ENCODE results near the gene UBR4. TPM values are rescaled to one million over a fixed set of nuclear protein-coding genes. Genes with fewer than 3 reads are reported as not detected.

Gene UBR4
- total and polyA plus RNA-seq, 7 donors, result 32.4 to 215 (median 73.5) TPM

- WGBS, 2 donors, result 81 to 88% methylated on average over 8 of the region's 8 CpGs
- H3K36me3 ChIP-seq, result peaks cover 68 to 90% (median 72%) of the 10 kb centered on the region in 4 donors
Measured at GRCh38 chr1:19091196-19091953, 118.7 kb downstream of the UBR4 start.

DNA sequence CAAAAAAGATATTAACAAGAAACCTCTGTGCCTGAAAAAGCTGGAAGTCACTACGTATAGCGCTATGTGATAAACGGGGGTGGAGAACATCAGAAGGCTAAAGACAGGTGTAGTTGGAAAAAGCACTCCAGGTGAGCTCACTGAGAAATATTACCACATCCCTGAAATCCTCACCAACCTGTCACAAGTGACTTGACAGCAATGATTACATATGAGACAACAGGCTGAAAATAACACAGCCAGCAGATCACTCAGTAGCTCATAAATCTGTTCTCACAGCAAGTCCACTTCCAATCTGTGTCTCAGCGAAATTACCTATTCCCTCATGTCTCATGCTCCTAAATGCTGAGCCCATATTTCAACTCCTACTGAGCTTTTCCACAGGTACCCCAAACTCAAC, 120.5 kb downstream of the UBR4 start:
- peaks cover 69 to 90% (median 71%) of the 10 kb centered on the region in 4 donors for H3K36me3 ChIP-seq
- peaks cover 0 to 37% (median 28%) of the 10 kb centered on the region in 4 donors for H3K4me1 ChIP-seq
- no peaks in the 10 kb centered on the region for H3K9me3 ChIP-seq
- no peak for TF ChIP-seq POLR2AphosphoS5 (IDR thresholded peaks at IDR 0.05)
- no peak for TF ChIP-seq EP300 (IDR thresholded peaks at IDR 0.05)
- no peak for TF ChIP-seq POLR2A (IDR thresholded peaks at IDR 0.05)
- no peak for TF ChIP-seq CTCF (IDR thresholded peaks at IDR 0.05)
- H3K27me3 ChIP-seq, result no peaks in the 10 kb centered on the region
- WGBS, 2 donors, result 88 to 92% methylated on average over 4 of the region's 4 CpGs
- no peak for DNase-seq
- intact Hi-C loops (cut with DNase I), result no loop called here
- no peak overlapping the region for H3K4me3 ChIP-seq
- H3K27ac ChIP-seq, result peak overlapping the region in 1 of 4 donors; percentile 79

More at GRCh38 chr1:19091196-19091953, 118.7 kb downstream of the UBR4 start:
- Histone ChIP-seq H3K9me3 (no peaks in the 10 kb centered on the region), H3K27me3 (no peaks in the 10 kb centered on the region), H3K4me3 (no peak overlapping the region), H3K27ac (peak overlapping the region; percentile 41 to 79 (median 58)), H3K4me1 (peaks cover 0 to 37% (median 28%) of the 10 kb centered on the region in 4 donors)
- TF ChIP-seq EP300 (IDR thresholded peaks at IDR 0.05) (no peak), CTCF (IDR thresholded peaks at IDR 0.05) (no peak), POLR2A (IDR thresholded peaks at IDR 0.05) (no peak), POLR2AphosphoS5 (IDR thresholded peaks at IDR 0.05) (peak in 2 of 4 donors; percentile 16 to 52)
- no peak for DNase-seq
- intact Hi-C loops (cut with DNase I), result loop anchor here (5.0 kb wide), 2 partner anchors 119 to 184 kb away; no protein-coding TSS in a partner anchor

GRCh38 chr1:19088717-19089442, 121.2 kb downstream of the UBR4 start:
- no peak for TF ChIP-seq POLR2AphosphoS5 (IDR thresholded peaks at IDR 0.05)
- no peak for TF ChIP-seq CTCF (IDR thresholded peaks at IDR 0.05)
- TF ChIP-seq EP300 (IDR thresholded peaks at IDR 0.05), result no peak
- no peak for TF ChIP-seq POLR2A (IDR thresholded peaks at IDR 0.05)
- Histone ChIP-seq H3K4me3 (no peak overlapping the region), H3K4me1 (peaks cover 0 to 37% (median 28%) of the 10 kb centered on the region in 4 donors), H3K27me3 (no peaks in the 10 kb centered on the region), H3K9me3 (no peaks in the 10 kb centered on the region), H3K27ac (no peak overlapping the region), H3K36me3 (peaks cover 69 to 90% (median 71%) of the 10 kb centered on the region in 4 donors)
- no peak for DNase-seq
- intact Hi-C loops (cut with DNase I), result no loop called here
- WGBS, 2 donors, result 91 to 93% methylated on average over 12 of the region's 12 CpGs

DNA sequence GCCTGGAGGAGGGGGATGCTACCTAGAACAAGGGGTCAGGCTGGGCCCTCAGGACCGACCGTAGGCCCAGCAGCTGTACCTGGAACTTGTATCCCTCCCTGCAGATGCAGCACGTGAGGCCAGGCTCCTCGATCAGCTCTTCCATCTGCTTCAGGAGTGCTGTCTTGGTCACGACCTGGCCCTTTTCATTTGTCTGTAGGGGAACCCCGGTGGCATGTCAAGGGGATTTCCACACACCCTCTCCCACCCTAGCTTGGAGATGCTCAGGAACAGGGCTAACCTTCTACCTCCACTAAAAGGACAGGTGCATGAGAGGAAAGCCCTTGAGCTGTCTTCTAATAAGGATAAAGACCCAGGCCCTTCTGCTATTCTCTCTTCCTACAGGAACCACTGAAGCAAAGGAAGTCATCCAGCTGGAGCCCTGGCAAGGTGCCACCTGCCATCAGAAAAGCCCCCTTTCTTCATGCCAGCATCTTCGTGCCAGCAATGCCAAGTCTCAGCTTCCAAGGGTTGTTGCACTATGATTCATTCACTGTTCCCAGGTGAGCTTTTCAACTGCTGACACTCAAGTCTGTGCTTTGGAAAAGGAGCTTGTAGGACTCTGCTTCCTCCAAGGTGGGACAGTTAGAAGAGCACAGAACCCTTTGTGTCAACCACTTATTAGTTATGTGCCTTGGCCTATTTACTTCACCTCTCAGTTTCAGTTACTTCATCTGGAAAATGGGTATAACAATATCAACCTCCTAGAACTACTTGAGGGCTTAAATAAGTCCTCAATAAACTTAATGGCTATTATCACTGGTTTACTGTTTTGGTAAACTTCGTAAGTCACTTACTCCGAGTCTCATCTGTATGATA, 122.1 kb downstream of the UBR4 start:
- TF ChIP-seq EP300 (IDR thresholded peaks at IDR 0.05), result no peak
- WGBS, 2 donors, result 55 to 67% methylated on average over 9 of the region's 9 CpGs
- Histone ChIP-seq H3K4me1 (peaks cover 0 to 37% (median 28%) of the 10 kb centered on the region in 4 donors), H3K36me3 (peaks cover 69 to 90% (median 72%) of the 10 kb centered on the region in 4 donors), H3K9me3 (no peaks in the 10 kb centered on the region), H3K27me3 (no peaks in the 10 kb centered on the region), H3K27ac (peak overlapping the region in 2 of 4 donors; percentile 17 to 23), H3K4me3 (no peak overlapping the region)
- intact Hi-C loops (cut with DNase I), result no loop called here
- DNase-seq, result no peak

All from sigmoid colon (tissue), 7 donors.